Measurements from ENCODE around the gene IL17RA. TPM values are rescaled to one million over a fixed set of nuclear protein-coding genes. Genes with fewer than 3 reads are reported as not detected.
"Not testable (repeated sequence)": the region's sequence is repeated elsewhere in the genome, so short reads cannot be mapped to it uniquely, and the experiment has no call there.

Gene IL17RA, protein sequence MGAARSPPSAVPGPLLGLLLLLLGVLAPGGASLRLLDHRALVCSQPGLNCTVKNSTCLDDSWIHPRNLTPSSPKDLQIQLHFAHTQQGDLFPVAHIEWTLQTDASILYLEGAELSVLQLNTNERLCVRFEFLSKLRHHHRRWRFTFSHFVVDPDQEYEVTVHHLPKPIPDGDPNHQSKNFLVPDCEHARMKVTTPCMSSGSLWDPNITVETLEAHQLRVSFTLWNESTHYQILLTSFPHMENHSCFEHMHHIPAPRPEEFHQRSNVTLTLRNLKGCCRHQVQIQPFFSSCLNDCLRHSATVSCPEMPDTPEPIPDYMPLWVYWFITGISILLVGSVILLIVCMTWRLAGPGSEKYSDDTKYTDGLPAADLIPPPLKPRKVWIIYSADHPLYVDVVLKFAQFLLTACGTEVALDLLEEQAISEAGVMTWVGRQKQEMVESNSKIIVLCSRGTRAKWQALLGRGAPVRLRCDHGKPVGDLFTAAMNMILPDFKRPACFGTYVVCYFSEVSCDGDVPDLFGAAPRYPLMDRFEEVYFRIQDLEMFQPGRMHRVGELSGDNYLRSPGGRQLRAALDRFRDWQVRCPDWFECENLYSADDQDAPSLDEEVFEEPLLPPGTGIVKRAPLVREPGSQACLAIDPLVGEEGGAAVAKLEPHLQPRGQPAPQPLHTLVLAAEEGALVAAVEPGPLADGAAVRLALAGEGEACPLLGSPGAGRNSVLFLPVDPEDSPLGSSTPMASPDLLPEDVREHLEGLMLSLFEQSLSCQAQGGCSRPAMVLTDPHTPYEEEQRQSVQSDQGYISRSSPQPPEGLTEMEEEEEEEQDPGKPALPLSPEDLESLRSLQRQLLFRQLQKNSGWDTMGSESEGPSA
- 3.8 and 4.3 TPM in 2 replicates for total RNA-seq (2014; rRNA removed; shearing (Covaris generic))

DNA sequence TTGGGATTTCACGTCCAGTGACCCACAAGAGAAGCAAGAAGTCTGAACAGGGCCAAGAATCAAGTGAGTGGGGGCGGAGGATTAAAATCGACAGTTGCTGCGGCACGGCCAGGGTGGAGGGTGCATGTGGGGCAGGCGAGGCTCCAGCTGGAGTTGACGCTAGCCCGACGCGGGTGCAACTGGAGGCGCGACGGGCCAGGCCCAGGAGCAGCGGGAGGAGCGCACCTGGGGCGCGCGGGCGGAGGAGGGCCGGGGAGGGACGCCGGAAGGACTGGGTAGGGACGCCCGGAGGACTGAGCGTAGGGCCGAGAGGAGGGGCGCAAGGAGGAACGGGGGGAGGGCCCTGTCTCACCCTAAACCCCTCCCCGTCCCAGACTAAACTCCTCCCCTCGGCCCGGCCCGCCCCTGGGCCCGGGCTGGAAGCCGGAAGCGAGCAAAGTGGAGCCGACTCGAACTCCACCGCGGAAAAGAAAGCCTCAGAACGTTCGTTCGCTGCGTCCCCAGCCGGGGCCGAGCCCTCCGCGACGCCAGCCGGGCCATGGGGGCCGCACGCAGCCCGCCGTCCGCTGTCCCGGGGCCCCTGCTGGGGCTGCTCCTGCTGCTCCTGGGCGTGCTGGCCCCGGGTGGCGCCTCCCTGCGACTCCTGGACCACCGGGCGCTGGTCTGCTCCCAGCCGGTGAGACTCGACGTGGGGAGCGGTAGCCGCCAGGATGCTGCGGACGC, at the start of gene IL17RA:
TSS of gene IL17RA (plus strand) at position 447 of the 723 bp plus-strand sequence. CDS start at position 539, 92 bp downstream.
- DNase-seq (ENCODE audit: low spot score): peak; percentile 82

DNA sequence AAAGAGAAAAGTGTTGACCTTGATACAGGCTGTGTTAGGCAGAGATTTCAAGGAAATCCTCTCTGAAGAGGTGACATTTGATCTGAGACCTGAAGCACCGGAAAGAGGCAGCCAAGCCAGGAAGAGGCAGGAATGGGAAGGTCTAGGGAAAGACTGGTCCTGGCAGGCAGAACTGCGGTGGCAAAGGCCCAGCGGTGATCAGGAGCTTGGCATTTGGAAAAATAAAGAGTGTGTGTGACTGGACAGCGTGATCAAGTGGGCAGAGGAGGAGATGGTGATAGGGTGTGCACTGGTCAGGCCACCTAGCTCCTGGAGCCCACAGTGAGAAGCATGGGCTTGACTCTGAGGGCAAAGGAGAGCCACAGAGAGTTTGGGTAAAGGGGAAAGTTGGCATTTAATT, 49.6 kb upstream of the IL17RA start:
- no peak for DNase-seq (ENCODE audit: low spot score)

DNA sequence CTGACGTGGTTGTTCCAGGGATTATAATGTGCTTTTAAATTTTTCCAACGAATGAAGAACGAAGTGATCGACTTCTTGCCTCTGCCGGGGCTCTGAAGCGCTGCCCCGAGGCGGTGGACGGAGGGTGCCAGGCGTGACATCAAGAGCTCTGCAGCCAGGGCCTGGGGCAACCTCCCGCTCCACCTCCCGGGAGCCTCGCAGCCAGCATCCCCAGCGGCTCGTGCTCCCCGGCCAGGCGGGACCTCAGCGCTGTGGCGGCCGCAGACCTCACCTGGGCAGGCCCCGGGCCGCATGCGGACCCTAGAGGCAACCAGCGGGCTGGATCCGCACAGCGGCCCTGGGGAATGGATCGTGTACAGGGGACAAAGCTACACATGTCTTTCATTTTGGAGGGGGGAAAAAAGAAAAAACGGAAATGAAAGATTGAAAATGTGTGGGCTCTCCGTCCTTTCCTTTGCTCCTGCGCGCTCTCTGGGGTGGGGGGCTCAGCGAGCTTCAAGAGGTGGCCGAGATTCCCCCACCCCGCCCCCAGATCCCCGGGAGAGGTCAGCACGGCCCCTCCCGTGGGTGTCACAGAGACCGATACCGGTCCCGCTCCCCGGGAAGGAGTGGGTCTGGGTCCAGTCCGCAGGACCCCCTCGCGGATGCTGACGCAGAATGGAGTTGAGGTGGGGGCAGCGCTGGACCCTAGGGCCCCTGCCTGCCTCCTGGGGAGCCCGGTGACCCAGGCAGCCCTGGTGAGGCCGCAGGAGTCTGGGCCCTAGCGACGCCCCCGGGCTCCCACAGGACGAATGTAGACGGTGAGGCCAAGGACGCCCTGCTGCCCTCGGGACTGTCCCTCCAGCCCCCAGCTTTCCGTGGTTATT, 48.6 kb upstream of the IL17RA start:
- DNase-seq (ENCODE audit: low spot score): not testable (repeated sequence)

DNA sequence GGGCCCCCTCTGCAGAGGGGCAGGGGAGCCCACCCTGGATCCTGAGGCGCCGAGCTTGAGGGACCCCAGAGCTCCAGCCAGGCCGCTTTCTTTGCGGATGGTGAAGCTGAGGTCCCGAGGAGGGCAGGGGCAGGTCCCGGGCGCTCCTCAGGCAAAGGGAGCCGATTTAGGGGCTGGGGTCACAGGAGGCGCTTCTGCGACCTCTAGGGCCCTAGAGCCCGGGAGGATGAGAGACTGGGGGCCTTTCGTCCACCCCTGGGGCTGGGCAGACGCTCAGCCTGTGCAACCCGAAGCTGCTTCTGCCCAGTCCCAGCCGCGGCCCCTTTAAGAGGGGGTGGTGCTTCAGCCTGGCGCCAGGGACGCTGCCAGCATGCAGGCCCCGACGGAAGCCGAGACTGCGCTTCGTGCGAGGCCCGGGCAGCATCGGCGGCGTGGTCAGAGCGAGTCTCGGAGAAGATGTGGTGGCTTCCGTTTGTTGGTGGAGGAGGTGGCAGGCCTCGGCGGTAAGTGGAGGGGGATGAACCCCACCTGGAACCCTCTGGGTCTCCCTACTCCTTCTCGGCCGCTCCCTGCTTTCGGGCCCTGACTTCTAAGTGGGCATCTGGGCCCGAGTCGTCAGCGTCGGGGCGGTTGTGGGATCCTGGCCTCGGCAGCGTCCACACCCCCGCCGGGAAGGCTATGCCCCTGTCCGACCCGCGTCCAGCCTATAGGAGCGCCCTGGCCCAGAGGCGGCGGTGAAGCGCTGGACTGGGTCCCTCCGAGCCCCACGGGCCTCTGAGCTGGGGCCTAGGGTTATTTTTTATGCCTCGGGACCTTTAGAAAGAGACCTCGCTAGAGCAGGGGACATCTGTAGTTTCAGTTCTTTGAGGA, 47.7 kb upstream of the IL17RA start:
- not testable (repeated sequence) for DNase-seq (ENCODE audit: low spot score)

DNA sequence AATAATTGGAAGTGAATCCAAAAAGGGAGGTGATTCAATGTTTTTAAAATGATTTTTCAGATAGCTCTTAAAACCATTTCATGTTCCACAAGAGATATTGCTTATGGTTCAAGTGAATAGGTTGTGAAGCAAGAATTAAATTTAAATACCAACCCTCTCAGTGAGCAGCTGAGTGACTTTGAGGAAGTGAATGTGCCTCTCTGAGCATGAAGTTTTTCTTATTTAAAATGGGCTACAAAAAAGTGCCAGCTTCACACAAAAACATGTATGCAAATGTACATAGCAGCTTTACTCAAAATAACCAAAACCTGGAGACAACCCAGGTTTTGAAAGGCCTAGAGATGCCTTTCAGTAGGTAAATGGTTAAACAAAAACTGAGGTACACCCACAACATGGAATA, 41.3 kb upstream of the IL17RA start:
- no peak for DNase-seq (ENCODE audit: low spot score)

DNA sequence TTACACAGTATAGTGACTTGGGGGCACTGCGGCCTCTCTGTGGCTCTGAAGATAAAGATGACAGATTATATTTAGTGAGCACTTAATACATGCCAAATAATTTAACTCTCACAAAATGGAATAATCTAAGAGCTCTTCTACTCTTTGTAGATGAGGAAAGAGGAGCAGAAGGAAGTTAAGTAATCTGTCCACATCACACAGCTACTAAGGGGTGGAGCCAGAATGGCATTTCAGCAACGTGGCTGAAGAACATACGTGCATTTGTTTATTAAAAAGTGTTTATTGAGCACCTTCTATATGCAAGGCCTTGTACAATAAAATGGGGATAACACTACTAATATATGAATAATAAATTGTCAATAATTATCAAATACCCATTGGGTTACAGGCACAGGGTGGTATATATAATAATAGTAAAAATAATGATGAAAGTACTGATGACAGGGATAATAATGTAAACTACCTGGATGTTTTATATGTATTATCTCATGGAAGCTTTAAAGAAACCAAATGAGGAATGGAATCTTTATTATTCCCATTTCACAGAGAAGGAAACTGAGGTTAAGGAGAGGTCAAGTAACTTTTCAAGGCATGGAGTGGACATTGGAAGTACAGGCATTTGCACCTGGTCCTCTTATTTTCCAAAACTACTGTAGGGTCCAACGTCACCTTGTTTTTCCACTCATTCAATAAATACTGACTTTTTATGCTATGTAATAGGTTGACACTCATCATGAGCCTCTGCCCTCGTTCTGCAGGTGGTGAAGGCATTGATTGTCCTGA, 38.0 kb upstream of the IL17RA start:
- no peak for DNase-seq (ENCODE audit: low spot score)

DNA sequence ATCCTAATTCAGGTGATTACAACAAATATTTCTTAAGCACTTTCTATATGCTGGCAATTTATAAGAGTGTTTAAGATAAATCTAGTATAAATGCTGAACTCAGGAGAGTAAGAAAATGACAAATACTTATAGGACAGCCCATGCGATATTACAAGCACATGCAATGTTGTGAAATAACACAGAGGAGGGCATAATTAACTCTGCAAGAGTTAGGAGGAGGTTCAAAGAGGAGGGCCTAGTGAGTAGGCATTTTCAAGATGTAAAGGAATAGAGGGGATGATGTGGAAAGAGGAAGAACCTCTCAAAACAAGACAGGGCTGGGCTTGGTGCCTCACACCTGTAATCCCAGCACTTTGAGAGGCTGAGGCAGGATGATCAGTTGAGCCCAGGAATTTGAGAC, 37.1 kb upstream of the IL17RA start:
- DNase-seq (ENCODE audit: low spot score): no peak

DNA sequence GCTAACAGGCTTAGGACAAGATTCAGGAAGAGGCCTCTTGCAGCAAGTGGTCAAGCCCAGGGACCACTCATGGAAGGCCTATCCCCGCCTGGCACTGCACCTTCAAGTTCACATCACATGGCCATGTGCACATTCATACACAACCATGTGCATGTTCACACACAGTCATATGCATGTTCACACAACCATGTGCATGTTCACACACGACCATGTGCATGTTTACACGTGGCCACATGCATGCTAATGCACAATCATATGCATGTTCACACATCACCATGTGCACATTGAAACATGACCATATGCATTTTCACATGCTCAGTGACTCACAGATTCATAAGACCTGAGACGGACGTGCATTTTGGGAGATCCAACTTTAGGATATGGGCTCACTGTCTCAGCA, 28.7 kb upstream of the IL17RA start:
- DNase-seq (ENCODE audit: low spot score): no peak

DNA sequence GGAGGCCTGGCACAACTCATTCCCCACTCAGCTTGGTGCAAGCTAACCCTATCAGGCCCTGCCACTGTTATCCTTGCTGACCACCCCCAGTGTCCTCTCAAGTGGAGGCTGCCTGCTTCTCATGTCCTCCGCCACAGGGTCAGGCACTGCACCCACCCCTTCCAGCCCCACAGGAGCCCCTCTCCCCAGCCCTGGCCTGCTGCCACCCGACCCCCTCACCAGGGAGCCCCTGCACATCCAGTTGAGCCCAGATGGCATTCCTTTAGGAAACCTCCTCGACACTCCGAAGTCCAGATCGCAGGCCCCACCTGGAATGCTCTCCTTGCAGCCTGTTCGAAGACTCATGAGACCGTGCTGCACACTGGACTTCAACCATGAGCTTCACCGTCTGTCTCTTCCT, 28.0 kb upstream of the IL17RA start:
- DNase-seq (ENCODE audit: low spot score): no peak

DNA sequence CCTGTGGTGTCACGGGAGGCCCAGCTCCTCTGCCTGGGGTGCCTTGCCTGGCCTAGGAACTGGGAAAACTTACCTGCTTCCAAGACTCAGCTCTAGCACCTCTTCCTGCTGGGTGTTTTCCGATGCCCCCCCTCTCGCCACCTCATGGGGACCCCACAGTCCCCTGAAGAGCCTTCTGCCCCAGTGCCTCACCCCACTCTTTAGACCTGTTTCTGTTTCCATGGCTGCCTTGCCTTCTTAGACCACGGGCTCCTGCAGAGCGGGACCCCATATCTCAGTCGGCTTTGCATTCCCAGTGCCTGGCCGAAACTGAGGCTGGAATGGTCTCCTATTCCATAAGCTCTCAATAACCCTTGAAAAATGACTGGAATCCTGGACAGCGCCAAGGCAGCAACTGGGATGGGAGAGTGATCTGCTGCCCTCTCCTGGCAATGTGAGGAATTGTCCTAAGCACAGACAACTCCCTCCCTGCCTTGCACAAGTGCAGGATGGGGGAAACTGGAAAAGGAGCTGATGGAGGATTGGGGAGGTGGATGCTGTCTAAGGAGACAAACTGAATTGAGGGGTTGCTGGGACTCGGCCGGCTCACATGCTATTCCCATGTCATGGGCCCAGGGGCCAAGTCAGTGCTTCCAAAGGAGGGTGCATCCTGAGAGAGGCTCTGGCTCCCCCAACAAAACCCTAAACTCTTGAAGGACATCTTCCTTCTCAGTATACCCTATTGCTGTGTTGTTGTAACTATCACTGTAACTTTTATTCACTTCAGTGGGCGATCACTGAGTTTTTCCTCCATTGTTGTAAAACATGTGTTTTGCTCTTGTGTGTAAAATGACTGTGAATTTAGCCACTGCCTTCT, 26.6 kb upstream of the IL17RA start:
- DNase-seq (ENCODE audit: low spot score): peak; percentile 63

DNA sequence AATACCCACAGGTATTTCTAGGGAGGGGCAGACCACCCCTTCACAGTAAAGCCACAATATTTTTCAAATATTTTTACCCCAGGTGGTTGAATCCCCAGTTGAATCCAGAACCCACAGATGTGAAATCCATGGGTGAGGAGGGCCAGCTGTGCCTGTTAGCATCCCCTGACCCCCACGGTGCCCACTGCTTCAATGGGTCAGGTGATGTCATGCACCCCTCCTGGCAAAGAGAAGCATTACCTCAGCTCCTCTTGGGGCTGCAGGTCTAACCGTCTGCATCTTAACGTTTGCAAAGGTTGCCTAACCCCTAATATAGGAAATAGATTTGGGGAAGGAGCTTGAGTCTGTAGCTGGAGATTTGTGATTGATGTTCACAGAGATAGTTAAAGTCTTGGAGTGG, 24.7 kb upstream of the IL17RA start:
- DNase-seq (ENCODE audit: low spot score): no peak

DNA sequence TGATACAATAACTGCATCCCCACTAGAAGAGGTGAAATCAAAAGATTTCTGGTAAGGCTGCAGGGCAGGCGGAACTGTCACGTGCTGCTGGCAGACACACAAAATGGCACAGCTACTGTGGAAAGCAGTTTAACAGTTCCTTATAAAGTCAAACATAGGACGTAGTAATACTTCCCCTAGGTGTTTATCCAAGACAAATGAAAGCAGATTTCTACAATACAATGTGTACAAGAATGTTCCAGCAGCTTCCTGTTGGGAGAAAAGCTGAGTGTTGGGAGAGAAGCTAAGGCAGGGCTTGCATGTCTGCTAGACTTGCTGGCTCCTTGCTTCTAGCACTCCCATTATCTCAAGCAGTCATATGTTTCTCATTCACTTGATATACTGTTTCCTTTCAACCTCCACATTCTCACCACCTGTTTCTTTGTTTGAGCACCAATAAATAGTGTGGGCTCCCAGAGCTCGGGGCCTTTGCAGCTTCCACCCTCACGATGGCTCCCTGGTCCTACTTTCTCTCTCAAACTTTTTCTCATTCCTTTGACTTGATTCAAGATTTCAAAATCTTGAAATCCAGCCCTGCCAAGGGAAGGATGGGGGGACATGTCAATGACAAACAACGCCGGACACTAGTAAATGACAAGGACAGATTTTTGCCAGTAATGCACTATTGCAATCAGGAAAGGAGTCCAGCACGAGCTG, 21.2 kb upstream of the IL17RA start:
- DNase-seq (ENCODE audit: low spot score): no peak

DNA sequence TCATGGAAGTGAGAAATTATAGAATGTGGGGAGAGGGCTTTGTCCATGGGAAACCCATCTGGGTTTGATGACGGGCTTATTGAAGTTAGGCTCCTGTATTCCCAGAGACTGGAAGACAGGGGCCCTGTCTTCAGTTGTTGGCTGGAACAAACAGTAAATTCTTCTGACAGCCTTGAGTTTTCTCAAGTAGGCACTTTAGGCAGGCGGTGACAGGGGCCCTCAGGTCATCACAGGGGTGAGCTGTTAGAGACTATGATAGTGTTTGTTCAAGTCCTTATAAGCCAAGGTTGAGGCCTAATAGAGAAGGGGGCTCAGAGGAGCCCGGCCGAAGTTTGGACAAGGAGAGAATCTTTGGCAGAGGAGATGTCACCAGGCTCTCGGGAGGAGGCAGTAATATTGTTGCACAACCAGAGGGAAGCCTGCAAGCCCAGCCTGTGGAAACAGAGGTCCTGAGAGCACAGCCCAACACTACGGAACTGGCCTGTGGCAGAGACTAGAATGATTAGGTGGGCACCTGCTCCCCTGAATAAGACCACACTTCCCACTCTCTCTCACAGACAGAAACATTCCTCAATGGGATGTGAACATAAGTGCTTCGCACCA, 20.2 kb upstream of the IL17RA start:
- DNase-seq (ENCODE audit: low spot score): no peak

DNA sequence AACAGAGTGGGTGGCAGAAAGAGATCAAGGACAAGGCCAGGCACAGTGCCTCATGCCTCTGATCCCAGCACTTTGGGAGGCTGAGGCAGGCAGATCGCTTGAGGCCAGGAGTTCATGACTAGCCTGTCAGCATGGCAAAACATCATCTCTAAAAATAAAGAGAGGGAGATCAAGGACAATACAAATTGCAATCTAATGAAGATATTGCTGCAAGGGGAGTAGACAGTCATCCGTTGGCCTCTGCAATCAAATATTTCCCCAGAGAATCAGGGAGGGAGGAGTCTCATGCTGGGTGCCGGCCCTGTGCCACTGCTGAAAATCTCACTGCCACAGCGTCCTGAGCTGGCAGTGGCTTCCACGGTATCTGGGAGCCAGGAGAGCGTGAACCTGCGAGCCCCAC, 19.4 kb upstream of the IL17RA start:
- no peak for DNase-seq (ENCODE audit: low spot score)

DNA sequence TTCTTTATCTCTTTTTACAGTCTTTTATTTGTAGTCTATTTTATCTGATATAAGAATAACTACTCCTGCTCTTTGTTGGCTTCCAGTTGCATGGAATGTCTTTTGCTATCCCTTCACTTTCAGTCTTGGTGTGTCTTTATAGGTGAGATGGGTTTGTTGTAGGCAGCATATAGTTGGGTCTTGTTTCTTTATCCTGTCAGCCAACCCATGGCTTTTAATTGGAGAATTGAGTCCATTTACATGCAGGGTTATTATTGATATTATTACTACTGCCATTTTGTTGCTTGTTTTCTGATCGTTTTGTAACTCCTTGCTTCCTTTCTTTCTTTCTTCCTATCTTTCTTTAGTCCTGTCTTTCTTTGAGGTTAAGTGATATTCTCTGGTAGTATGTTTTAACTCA, 11.9 kb upstream of the IL17RA start:
- no peak for DNase-seq (ENCODE audit: low spot score)

DNA sequence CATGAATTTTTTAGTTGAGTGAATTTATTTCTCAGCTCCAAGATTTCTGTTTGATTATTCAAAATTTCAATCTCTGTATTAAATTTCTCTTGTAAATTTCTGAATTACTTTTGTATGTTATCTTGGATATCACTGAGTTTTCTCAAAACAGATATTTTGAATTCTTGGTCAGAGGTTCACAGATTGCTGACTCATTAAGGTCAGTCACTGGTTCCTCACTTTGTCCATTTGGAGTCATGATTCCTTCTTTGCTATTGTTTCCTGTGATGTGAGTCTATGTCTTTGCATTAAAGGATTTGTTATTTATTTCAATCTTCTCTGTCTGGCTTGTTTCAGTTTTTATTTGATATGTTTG, 10.2 kb upstream of the IL17RA start:
- no peak for DNase-seq (ENCODE audit: low spot score)

DNA sequence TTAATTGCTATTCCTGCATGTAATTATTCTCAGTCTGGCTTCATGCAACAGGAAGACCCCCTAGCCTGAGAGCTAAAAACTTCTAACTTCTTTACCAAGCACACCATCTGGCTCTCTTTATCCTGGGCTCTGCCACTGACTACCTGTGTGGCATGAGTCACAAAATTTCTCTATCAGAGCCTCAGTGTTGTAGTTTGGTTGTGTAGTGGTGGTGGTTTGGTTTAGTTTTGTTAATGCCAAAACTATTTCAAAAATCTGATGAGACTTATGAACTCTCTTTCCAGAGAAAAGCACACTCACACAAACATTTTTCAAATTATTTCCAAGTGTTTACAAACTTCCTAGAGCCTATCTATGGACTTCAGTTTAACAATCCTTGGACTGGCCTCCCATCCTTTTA, 7.5 kb upstream of the IL17RA start:
- no peak for DNase-seq (ENCODE audit: low spot score)

Measured in HT-29 (cell line).